OCI-LY3 (cell line): ENCODE data around the gene GRID2.

ENCODE experiments used
- H2AFZ ChIP-seq: fragments of 200-600, 300-600 bp; shearing (Covaris generic); 2 replicates; pipeline ENCODE4 v1.6.0; 2014; ENCODE audit warnings: antibody characterized with exemption, low read depth, low read length
- H3K27ac ChIP-seq: fragments of 200-600, 300-600 bp; sonication (generic); 2 replicates; pipeline ENCODE4 v1.5.1; 2014; ENCODE audit warnings: mild to moderate bottlenecking, low read length, moderate library complexity, mixed read lengths
- H3K27me3 ChIP-seq: fragments of 200-600, 300-600 bp; sonication (generic); 2 replicates; pipeline ENCODE4 v1.6.1; 2014; ENCODE audit warnings: low read depth, low read length, mixed read lengths
- H3K36me3 ChIP-seq: fragments of 200-600, 300-600 bp; sonication (generic); replicated peaks from 2 replicates; pipeline ENCODE3; 2014; ENCODE audit warnings: low read depth, low read length, mixed read lengths
- H3K4me1 ChIP-seq: fragments of 300-600, 200-600 bp; sonication (generic); 2 replicates; pipeline ENCODE4 v1.6.1; 2014; ENCODE audit warnings: low read length, mixed read lengths
- H3K4me2 ChIP-seq: fragments of 200-600, 300-600 bp; sonication (generic); 2 replicates; pipeline ENCODE4 v1.6.1; 2014; ENCODE audit warnings: low read length, mixed read lengths
- H3K4me3 ChIP-seq: fragments of 300-600, 200-600 bp; sonication (generic); 2 replicates; pipeline ENCODE4 v1.5.1; 2014; ENCODE audit warnings: antibody characterized with exemption, mild to moderate bottlenecking, low read length, moderate library complexity
- H3K79me2 ChIP-seq: fragments of 300-600, 200-600 bp; shearing (Covaris generic); 2 replicates; pipeline ENCODE4 v1.6.1; 2014; ENCODE audit warnings: mild to moderate bottlenecking, low read length, mixed read lengths
- H3K9ac ChIP-seq: fragments of 300-600, 200-600 bp; shearing (Covaris generic); 2 replicates; pipeline ENCODE4 v1.6.0; 2014; ENCODE audit warnings: mild to moderate bottlenecking, low read length, moderate library complexity
- H3K9me3 ChIP-seq: fragments of 200-600, 300-600 bp; shearing (Covaris generic); 2 replicates; pipeline ENCODE4 v1.6.1; 2014; ENCODE audit warnings: low read length, mixed read lengths; ENCODE audit not compliant: insufficient read depth
- H4K20me1 ChIP-seq: fragments of 200-600, 300-600 bp; sonication (generic); 2 replicates; pipeline ENCODE4 v1.6.1; 2016; ENCODE audit warnings: low read length, mixed read lengths; ENCODE audit not compliant: insufficient read depth
- CTCF ChIP-seq: fragments of 200-600, 300-600 bp; sonication (generic); IDR thresholded peaks from 2 replicates; pipeline ENCODE4 v1.5.1; 2014; ENCODE audit warnings: antibody characterized with exemption, low read length, low read depth
- EZH2phosphoT487 ChIP-seq: fragments of 200-600 bp; shearing (Covaris generic); IDR thresholded peaks from 2 replicates; pipeline ENCODE4 v1.6.1; 2018; ENCODE audit warnings: antibody characterized with exemption, mixed run types, low read depth

The GRID2 gene

GRCh38 chr4:93168053-93168452, 864.3 kb downstream of the GRID2 start:
- Histone ChIP-seq H3K9ac (no peak overlapping the region), H3K27ac (no peak overlapping the region), H3K4me1 (no peaks in the 10 kb centered on the region), H3K27me3 (no peaks in the 10 kb centered on the region), H3K36me3 (no peaks in the 10 kb centered on the region), H2AFZ (no peak overlapping the region), H3K4me3 (no peak overlapping the region), H3K4me2 (no peak overlapping the region), H4K20me1 (no peaks in the 10 kb centered on the region), H3K9me3 (no peaks in the 10 kb centered on the region), H3K79me2 (no peaks in the 10 kb centered on the region)
- TF ChIP-seq EZH2phosphoT487 (no peak), CTCF (no peak)

GRCh38 chr4:93169966-93170365, 866.2 kb downstream of the GRID2 start:
- Histone ChIP-seq H3K9ac (no peak overlapping the region), H3K4me2 (no peak overlapping the region), H3K9me3 (no peaks in the 10 kb centered on the region), H4K20me1 (no peaks in the 10 kb centered on the region), H2AFZ (no peak overlapping the region), H3K79me2 (no peaks in the 10 kb centered on the region), H3K4me1 (no peaks in the 10 kb centered on the region), H3K4me3 (no peak overlapping the region), H3K27ac (no peak overlapping the region), H3K27me3 (no peaks in the 10 kb centered on the region), H3K36me3 (no peaks in the 10 kb centered on the region)
- no peak for TF ChIP-seq EZH2phosphoT487
- TF ChIP-seq CTCF, result no peak

GRCh38 chr4:93174598-93174997, 870.8 kb downstream of the GRID2 start:
- Histone ChIP-seq H3K27ac (no peak overlapping the region), H3K4me3 (no peak overlapping the region), H2AFZ (no peak overlapping the region), H3K9me3 (no peaks in the 10 kb centered on the region), H4K20me1 (no peaks in the 10 kb centered on the region), H3K27me3 (no peaks in the 10 kb centered on the region), H3K79me2 (no peaks in the 10 kb centered on the region), H3K36me3 (no peaks in the 10 kb centered on the region), H3K4me1 (no peaks in the 10 kb centered on the region), H3K4me2 (no peak overlapping the region), H3K9ac (no peak overlapping the region)
- TF ChIP-seq CTCF (no peak), EZH2phosphoT487 (no peak)

- Histone ChIP-seq H3K79me2 (no peaks in the 10 kb centered on the region), H3K27ac (no peak overlapping the region), H2AFZ (no peak overlapping the region), H3K36me3 (no peaks in the 10 kb centered on the region), H3K4me2 (no peak overlapping the region), H3K9me3 (no peaks in the 10 kb centered on the region), H3K9ac (no peak overlapping the region), H4K20me1 (no peaks in the 10 kb centered on the region), H3K4me3 (no peak overlapping the region), H3K27me3 (no peaks in the 10 kb centered on the region), H3K4me1 (no peaks in the 10 kb centered on the region)
- TF ChIP-seq CTCF, result no peak
- no peak for TF ChIP-seq EZH2phosphoT487
Observed at GRCh38 chr4:93178279-93178678, 874.5 kb downstream of the GRID2 start.
